ENCODE results near the gene NAV2.

NAV2 gene

GRCh38 chr11:19687392-19687791 lies 25.2 kb upstream of the NAV2 start:
- H3K4me3 ChIP-seq (ENCODE audit: control insufficient read depth, low read depth, low read length), result no peak overlapping the region
- DNase-seq (ENCODE audit: low read depth), result no peak
- no peak for TF ChIP-seq CTCF (conservative IDR thresholded peaks at IDR 0.05; ENCODE audit: control insufficient read depth, insufficient read depth, low read depth, low read length)

- H3K4me3 ChIP-seq (ENCODE audit: control insufficient read depth, low read depth, low read length), result no peak overlapping the region
- TF ChIP-seq CTCF (conservative IDR thresholded peaks at IDR 0.05; ENCODE audit: control insufficient read depth, insufficient read depth, low read depth, low read length), result no peak
- no peak for DNase-seq (ENCODE audit: low read depth)
Measured at GRCh38 chr11:19689281-19690000, 23.2 kb upstream of the NAV2 start.

- no peak for DNase-seq (ENCODE audit: low read depth)
- no peak for TF ChIP-seq CTCF (conservative IDR thresholded peaks at IDR 0.05; ENCODE audit: control insufficient read depth, insufficient read depth, low read depth, low read length)
- no peak overlapping the region for H3K4me3 ChIP-seq (ENCODE audit: control insufficient read depth, low read depth, low read length)
Measured at GRCh38 chr11:19690885-19691284, 21.8 kb upstream of the NAV2 start.

- no peak overlapping the region for H3K4me3 ChIP-seq (ENCODE audit: control insufficient read depth, low read depth, low read length)
- no peak for DNase-seq (ENCODE audit: low read depth)
- TF ChIP-seq CTCF (conservative IDR thresholded peaks at IDR 0.05; ENCODE audit: control insufficient read depth, insufficient read depth, low read depth, low read length), result no peak
Measured at GRCh38 chr11:19691815-19692500, 20.7 kb upstream of the NAV2 start.

- no peak overlapping the region for H3K4me3 ChIP-seq (ENCODE audit: control insufficient read depth, low read depth, low read length)
- DNase-seq (ENCODE audit: low read depth), result no peak
- TF ChIP-seq CTCF (conservative IDR thresholded peaks at IDR 0.05; ENCODE audit: control insufficient read depth, insufficient read depth, low read depth, low read length), result no peak
Measured at GRCh38 chr11:19693146-19693545, 19.5 kb upstream of the NAV2 start.

- no peak for DNase-seq (ENCODE audit: low read depth)
- TF ChIP-seq CTCF (conservative IDR thresholded peaks at IDR 0.05; ENCODE audit: control insufficient read depth, insufficient read depth, low read depth, low read length), result no peak
Measured at GRCh38 chr11:19694796-19695345, 17.8 kb upstream of the NAV2 start.

More at GRCh38 chr11:19694796-19695345, 17.8 kb upstream of the NAV2 start:
- no peak overlapping the region for H3K4me3 ChIP-seq (ENCODE audit: control insufficient read depth, low read depth, low read length)
